GM18858 (cell line): ENCODE results near the gene ERG.

Source experiments
- ATAC-seq: cut with Tn5 transposase; IDR thresholded peaks from one replicate; pipeline ENCODE4 v1.9.1; 2021; ENCODE audit not compliant: unreplicated experiment

Gene ERG

GRCh38 chr21:38438462-38438893 is 59.8 kb downstream of the ERG start:
- ATAC-seq = no peak

GRCh38 chr21:38436341-38436740 is 61.9 kb downstream of the ERG start:
- no peak for ATAC-seq

- no peak for ATAC-seq
These were observed 63.3 kb downstream of the ERG start for GRCh38 chr21:38434913-38435533.

- ATAC-seq = no peak
These were observed 64.8 kb downstream of the ERG start for GRCh38 chr21:38433471-38433870.

GRCh38 chr21:38430401-38430984 is 67.8 kb downstream of the ERG start:
- ATAC-seq = no peak

- no peak for ATAC-seq
These were observed 69.3 kb downstream of the ERG start for GRCh38 chr21:38429011-38429410.

- no peak for ATAC-seq
These were observed 70.1 kb downstream of the ERG start for GRCh38 chr21:38428211-38428610.

GRCh38 chr21:38424305-38425019 is 73.8 kb downstream of the ERG start:
- no peak for ATAC-seq

GRCh38 chr21:38422082-38422481 is 76.2 kb downstream of the ERG start:
- ATAC-seq = no peak

- ATAC-seq = no peak
These were observed 78.1 kb downstream of the ERG start for GRCh38 chr21:38420140-38420539.

- ATAC-seq = no peak
These were observed 80.6 kb downstream of the ERG start for GRCh38 chr21:38417726-38418125.

- ATAC-seq = no peak
These were observed 81.5 kb downstream of the ERG start for GRCh38 chr21:38416791-38417190.

- no peak for ATAC-seq
These were observed 84.2 kb downstream of the ERG start for GRCh38 chr21:38413958-38414548.

GRCh38 chr21:38410466-38410865 is 87.8 kb downstream of the ERG start:
- no peak for ATAC-seq

GRCh38 chr21:38409907-38410306 is 88.4 kb downstream of the ERG start:
- ATAC-seq = no peak

GRCh38 chr21:38404177-38404576 is 94.1 kb downstream of the ERG start:
- ATAC-seq = no peak

- no peak for ATAC-seq
These were observed 95.5 kb downstream of the ERG start for GRCh38 chr21:38402795-38403194.

- ATAC-seq = no peak
These were observed 96.0 kb downstream of the ERG start for GRCh38 chr21:38402291-38402690.

GRCh38 chr21:38401191-38401926 is 96.9 kb downstream of the ERG start:
- ATAC-seq = no peak

- no peak for ATAC-seq
These were observed 97.9 kb downstream of the ERG start for GRCh38 chr21:38400195-38400919.

- no peak for ATAC-seq
These were observed 99.2 kb downstream of the ERG start for GRCh38 chr21:38399103-38399502.
